Astrocyte (in vitro differentiated cells and primary cell): ENCODE measurements around the gene NHLRC4.

Experiments
- EZH2 ChIP-seq: IDR thresholded peaks from 2 replicates; pipeline ENCODE4 v1.6.1; 2012; ENCODE audit warnings: mild to moderate bottlenecking, low read length, inconsistent platforms; ENCODE audit not compliant: insufficient read depth
- TF ChIP-seq, protein P1 (sequence below): IDR thresholded peaks from 2 replicates; pipeline ENCODE4 v1.5.1; 2011; ENCODE audit warnings: low read depth, mild to moderate bottlenecking, inconsistent platforms, low read length, moderate library complexity; ENCODE audit not compliant: insufficient read depth

DNA sequence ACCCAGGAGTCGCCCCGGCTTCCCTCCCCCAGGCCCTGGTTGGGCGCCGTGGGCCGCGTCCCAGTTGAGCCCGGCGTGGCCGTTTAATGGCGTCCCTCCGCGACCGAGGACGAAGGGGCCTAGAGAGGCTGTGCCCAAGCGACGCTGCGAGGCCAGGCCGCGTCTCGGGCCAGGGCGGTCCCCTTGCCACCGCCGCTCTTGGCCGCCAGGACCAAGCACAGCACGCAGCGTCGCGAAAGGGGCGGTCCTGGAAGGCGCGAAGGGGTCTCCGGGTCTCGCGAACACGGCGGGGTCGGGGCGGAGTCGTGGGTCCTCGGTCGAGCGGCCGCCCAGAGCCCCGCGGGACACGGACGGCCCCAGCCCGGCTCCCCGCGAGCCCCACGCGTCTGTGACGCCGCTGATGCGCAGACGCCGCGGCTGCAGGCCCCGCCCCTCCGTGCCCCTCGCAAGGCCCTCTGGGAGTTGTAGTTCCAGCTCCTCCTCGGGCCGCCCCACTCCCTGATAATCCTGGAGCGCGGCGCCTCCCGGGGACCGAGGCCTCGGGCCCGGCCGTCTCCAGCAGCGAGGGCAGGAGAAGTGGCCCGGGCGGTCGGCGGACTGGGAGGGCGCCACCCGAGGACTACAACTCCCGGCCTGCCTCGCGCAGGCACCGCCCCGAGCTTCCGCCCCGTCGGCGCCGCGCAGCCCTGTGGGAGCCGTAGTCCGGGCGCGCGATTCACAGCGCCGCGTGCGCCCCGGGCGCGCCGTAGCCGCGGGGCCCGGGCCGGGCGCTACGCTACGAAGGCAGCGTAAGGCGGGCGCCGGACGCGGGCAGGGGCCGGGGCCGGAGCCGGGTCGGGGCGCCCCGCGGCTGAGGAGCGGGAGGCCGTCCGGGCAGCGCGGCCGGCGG, 39.5 kb upstream of the NHLRC4 start, which contains the start of gene CAPN15:
- TF ChIP-seq, protein P1, sequence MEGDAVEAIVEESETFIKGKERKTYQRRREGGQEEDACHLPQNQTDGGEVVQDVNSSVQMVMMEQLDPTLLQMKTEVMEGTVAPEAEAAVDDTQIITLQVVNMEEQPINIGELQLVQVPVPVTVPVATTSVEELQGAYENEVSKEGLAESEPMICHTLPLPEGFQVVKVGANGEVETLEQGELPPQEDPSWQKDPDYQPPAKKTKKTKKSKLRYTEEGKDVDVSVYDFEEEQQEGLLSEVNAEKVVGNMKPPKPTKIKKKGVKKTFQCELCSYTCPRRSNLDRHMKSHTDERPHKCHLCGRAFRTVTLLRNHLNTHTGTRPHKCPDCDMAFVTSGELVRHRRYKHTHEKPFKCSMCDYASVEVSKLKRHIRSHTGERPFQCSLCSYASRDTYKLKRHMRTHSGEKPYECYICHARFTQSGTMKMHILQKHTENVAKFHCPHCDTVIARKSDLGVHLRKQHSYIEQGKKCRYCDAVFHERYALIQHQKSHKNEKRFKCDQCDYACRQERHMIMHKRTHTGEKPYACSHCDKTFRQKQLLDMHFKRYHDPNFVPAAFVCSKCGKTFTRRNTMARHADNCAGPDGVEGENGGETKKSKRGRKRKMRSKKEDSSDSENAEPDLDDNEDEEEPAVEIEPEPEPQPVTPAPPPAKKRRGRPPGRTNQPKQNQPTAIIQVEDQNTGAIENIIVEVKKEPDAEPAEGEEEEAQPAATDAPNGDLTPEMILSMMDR: no peak
- no peak for TF ChIP-seq EZH2
